ENCODE data around the gene TOR2A.

TOR2A gene

DNA sequence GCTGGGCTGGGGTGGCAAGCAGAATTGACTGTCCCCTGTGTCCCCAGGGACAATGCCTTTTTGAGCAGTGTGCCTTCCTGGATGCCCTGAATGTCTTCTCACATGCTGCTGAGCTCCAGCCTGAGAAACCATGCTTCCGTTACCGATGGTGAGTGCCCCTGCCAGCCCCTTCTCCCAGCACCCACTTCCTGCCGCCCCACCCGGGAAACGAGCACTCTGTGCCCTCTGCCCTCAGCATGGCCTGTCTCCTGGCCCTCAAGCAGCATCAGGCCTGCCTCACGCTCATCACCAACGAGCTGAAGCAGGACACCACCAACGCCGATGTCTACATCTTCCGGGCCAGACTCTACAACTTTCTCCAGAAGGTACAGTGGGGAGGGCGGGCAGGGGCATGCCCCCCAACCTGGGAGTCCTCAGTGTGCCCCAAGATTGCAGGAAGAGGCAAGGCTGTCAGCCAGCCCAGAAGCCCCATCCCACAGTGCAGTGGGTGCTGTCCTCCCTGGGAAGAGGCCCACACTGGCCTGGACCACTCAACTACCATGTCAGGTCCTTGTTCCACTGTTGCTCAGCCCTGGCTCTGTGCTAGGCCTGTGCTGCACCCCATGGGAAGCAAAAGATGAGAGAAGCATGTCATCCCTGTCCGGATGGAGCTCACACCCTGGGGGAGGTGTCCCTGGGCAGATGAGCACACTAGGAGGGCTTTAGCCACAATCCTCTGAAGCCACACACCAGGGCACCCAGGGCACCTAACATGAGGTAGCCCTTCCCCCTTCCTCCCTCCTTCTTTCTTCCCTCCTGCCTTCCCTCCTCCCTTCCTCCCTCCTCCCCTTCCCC, 14.8 kb downstream of the TOR2A start:
- no peak for DNase-seq (ENCODE audit: low spot score)

DNA sequence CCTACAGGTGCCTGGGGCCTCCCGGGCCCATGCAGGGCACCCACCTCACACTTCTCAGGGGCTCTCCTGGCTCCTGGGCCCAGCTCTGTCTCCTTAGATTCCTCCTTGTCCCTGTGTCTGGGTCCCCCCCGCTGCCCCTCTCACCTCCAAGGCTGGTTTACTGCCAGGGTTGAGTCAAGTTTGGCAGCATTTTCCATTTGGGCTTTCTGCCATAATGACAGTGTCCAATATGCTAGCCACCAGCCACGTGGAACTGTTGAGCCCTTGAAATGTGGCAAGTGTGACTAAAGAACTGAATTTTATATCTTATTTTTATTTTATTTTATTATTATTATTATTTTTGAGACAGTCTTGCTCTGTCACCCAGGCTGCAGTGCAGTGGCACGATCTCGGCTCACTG, 17.3 kb downstream of the TOR2A start:
- no peak for DNase-seq (ENCODE audit: low spot score)

DNA sequence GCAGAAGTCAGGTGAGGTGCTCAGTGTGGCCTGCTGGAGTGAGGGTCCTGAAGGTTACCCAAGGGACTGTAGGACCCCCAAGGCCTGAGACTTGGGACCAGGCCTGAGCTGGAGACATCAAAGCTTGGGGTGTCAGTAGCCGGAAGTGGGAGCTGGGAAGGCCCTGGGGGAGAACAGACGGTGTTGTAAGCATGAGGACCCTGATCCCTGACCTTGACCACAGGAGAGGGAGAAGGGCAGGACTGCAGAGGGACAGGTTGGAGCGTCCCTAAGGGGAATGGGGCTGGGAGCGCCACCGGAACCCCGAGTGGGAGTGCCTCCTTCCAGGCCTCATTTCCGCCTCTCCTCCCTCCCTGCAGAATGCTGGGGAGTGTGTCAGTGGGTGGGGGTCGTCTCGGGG, 18.7 kb downstream of the TOR2A start:
- no peak for DNase-seq (ENCODE audit: low spot score)

DNA sequence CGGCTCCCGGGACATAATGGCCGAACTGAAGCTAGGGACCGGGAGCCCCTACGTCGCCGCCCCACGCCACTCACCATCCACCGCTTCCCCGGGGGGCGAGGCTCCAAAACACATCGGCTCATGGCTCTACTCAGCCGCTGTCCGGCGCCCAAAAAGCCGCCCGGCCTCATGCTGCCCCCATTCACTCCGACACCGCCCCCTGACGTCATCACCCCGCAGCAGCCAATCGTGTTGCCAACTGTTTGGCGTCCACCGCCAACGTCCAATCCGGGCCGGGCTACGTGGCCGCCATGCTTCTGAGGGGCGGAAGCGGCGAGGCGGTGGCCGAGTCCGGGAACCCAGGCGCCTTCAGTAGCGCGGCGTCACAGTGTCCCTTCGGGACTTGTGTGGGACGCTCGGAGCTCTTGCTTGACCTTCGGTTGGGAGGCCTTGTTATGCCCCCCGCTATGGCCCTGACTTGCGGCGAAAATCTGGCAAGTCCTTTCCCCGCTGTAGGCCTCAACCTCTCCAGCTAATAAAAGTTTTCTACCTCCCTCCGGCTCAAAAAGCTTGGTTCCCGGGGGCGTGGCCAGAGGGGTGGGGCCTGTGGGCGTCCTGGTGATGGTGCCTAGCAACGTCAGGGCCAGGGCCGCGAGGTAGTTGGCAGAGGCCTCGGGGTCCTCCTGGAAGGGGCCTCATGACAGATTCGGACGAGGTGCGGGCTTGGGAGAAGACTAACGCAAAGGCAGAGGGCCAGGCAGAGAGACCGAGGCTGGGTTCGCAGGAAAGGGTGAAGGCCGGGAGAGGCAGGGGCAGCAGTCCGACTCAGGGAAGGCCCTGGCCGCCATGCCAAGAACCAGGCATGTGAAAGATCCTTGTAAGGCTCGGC, 19.4 kb downstream of the TOR2A start, which contains the start of the genes PTRH1 and TTC16:
PTRH1 (minus strand) TSS at position 194 of the 868 bp plus-strand sequence; CDS start at position 170, 24 bp downstream.
TTC16 (plus strand) TSS at position 610 of the 868 bp plus-strand sequence; CDS start at position 677, 67 bp downstream.
- DNase-seq (ENCODE audit: low spot score), result peak; percentile 99

DNA sequence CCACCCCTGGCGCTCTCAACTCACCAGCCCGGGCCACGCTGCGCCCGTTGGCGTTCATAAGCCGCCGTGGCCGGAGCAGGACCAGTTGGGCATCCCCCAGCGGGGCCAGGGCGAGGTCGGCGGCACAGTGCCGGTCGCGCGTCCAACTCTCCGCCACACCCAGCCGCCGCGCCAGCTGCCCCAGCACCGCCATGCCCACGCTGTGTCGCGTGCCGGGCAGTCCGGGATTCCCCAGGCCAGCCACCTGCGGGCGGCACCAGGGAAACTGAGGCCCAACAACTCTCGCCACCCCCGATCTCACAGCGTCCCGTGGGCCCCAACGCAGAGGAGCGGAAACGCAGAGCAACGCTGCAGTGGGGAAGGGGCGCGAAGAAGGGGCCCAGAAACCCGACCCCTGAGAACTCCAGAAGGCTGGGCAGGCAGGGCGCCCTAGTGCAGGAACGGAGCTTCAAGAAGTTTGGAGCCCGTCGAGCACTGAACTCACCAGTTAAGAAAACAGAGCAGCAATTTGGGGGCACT, 20.1 kb downstream of the TOR2A start:
- no peak for DNase-seq (ENCODE audit: low spot score)

DNA sequence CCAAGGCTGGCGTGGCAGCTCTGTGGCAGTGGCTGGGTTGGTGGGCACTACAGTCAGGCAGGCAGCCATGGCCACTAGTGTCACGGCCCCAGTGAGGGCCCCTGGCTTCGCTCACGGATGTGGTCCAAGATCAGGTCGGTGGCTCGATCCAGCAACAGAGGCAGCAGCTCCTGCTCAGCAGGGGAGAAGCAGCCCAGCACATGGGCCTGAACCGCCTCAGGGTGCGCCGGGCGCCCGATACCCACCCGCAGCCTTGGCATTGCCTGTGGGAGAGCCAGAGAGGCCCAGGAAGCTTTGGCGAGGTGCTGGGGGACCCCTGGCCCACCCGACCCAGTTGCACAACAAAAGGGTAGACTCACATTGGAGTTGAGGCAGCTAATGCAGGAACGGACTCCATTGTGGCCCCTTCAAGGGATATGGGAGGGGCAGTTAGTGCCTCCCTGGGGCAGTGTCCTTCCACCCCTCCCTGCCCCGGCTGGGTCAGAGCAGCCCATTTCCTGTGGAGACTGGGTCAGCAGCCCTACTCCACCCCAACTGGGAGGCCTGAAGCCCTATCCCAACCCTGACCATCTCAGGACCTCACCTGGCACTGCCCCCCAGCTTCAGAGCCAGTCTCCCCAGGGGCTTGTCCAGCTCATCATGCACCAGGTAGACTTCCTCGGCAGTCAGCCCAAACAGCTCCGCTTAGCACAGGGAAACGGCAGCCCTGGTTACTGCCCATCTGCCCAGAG, 20.9 kb downstream of the TOR2A start:
- no peak for DNase-seq (ENCODE audit: low spot score)

DNA sequence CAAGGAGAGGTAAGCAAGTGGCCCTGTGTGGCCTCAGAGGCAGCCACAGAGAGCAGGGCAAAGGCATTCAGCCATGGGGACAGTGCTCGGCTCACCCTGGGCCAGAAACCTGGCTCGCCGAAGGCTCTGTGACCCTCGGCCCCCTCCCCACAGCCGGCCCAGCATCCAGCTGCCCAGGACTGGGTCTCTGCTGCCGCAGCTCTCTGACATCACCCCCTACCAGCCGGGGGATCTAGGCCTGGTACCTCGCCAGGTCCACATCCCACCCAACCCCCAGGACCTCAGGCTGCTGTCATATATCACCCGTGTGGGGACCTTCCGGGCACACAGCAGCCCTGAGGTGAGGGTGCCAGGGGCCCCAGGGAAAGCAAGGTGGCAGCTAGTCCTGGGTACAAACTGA, 22.2 kb downstream of the TOR2A start:
- DNase-seq (ENCODE audit: low spot score), result no peak

DNA sequence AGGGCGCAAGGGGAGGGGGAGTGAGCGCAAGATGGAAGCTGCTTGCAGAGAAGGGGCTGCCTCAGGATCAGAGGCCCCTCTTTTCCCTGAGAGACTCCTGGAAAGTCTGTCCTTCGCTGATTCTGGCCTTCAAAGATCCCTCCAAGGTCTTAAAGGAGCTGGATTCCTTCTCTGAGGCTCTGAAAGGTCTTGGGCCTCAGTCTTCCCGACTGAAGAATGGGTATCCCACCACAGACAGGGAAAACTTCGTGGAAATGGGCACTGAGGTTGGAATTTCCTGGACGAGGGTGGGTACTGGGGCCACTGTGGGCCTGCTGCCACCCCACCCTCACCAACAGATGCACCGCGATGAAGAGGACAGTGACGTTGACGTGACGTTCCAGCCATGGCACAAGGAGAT, 22.7 kb downstream of the TOR2A start:
- no peak for DNase-seq (ENCODE audit: low spot score)

DNA sequence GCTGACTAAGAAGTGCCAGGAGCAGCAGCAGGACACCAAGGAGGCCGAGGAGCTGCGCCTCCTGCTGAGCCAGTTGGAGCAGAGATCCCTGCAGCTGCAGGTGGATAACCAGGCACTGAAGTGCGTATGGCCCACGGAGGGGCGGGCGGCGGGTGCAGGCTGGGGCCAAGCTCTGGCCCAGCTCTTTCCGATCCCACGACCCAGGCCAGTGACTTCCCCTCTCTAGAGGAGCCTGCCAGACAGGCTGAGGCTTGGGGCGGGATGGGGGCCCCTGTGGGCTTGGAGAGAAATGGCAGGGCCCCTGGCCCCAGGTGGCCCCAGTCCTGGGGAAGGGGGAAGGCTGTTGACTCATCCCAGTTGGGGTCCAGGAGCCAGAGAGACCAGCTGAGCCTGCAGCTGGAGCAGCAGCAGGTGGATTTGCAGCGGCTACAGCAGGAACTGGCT, 23.2 kb downstream of the TOR2A start:
- DNase-seq (ENCODE audit: low spot score), result no peak

DNA sequence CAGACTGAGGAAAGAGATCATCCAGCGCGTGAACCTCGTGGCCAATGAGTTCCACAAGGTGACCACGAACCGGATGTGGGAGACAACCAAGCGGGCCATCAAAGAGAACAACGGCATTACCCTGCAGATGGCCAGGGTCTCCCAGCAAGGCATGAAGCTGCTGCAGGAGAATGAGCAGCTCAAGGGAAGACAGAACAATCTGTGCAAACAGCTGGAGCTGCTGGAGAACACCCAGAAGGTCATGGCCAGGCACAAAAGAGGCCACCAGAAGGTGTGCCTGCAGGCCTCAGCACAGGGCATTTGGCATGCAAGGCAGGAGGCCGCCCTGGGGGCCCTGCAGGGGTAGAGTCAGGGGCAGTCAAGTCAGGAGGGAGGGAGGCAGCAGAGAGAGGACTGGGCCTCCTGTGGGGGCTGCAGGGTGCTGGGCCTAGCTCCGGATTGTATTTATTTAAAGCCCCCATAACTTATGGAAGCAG, 23.8 kb downstream of the TOR2A start:
- no peak for DNase-seq (ENCODE audit: low spot score)

DNA sequence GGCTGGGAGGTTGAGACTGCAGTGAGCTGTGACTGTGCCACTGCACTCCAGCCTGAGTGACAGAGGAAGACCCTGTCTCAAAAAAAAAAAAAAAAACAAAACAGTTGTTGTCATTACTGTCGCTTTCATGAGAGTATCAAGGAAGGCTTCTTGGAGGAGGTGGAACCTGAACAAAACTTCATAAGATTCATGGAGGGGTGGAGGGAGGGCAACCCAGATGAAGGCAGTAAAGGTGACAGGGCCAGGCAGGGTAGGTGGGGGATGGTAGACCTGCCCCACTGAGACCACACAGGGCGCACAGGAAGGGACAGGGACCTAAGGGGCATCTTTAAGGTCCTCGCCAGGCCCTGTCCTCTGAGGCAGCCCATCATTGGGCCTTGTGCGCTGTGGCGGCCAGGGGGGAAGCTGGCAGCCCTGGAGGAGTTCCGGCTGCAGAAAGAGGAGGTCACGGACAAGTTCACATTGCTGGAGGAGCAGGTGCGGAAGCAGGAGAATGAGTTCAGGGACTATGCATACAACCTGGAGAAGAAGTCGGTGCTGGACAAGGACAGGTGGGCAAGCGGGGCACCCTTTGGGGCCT, 24.8 kb downstream of the TOR2A start:
- DNase-seq (ENCODE audit: low spot score), result no peak

DNA sequence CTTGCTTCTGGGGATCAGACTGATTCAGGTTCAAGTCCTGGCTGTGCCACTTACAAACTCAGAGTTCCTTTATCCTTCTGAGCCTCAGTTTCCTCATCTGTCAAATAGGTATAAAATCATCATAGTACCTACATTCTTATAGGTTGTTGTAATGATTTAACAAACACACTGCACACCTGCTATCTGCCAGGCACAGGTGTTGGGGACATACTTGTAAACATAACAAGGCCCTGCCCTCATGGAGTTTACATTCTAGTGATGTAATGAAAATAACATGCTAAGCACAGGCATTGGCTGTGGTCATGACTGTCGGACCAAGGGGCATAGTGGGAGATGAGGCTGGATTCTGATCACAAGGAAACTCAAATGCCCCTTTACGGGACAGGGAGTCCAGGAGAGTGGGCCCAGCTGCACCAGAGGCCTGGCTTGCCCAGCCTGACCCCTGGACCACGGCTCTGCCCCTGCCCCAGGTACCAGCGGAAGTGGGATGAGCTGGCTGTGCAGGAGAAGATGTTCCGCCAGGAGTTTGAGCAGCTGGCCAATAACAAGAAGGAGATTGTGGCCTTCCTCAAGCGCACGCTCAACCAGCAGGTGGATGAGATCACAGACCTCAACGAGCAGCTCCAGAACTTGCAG, 26.0 kb downstream of the TOR2A start:
- no peak for DNase-seq (ENCODE audit: low spot score)

DNA sequence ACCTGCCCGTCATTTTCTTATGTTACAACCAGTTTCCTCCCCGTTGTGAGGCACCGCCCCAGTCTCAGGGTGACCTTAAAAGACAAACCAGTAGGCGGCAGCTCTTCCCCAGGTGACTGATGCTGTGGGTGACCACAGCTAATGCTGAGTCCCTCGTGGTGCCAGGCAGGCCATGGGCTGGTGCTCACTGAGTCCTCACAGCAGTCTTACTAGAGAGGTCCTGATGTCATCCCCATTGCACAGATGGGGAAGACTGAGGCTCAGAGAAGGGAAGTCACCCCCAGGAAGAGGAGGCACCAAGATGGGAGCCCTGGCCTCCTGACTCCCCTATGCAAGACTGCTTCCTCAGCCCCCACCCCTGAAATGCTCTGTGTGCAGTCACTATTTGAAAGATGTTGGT, 27.3 kb downstream of the TOR2A start:
- DNase-seq (ENCODE audit: low spot score), result no peak

DNA sequence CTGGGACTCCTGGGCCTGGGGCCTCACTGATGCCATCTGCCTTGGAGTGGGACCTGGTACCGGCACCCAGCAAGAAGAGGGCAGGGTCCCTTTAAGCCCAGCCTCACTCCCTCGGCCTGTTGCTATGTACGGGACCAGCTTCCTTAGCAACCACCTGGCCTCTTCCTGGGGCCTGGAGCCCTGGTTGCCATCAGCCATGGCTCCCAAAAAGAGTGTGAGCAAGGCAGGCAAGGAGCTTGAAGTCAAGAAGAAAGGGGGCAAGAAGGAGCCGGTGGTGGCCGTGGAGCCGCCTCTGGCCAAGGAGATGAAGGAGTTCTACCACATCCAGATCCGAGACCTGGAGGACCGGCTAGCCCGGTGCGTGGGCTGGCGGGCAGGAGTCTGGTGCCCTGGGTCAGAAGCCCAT, 28.3 kb downstream of the TOR2A start, which contains the start of gene CFAP157:
CFAP157 (plus strand) TSS at position 153 of the 406 bp plus-strand sequence; CDS start at position 197, 44 bp downstream.
- DNase-seq (ENCODE audit: low spot score), result no peak

DNA sequence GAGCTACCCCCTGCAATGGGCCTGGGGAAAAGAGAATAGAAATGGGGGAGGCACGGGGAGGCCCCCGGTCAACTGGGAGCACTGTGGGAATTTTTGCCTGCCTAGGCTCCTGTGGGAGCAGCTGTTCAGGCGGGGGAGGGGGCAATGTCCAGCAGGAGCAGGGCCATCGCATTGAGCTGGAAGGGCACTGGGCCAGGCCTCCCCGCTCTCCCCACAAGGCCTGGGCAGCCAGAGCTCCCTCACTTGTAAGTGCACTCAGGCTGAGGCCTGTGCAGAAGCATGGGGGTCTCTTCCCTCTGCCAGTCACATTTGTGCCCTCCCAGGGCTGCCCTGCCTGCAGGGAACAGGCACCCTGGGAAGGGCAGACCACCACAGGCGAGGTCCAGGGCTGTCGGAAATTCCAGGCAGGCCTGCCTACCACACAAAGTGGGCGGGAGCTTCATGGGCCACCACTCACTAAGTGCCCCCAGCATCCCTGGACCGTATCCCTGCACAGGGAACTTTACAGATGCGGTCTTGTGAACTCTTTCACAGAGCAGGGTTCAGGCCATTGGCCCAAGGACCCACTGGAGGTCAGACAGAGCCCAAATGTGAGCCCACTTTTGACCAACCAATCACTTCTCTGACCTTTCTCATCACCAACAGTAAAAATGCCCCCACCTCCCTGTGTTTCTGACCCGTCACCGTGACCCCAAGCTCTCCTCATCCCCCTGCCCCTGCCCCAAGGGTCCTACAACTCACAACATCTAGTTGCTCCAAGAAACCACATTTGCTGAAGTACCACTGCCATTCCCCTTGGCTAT, 29.3 kb downstream of the TOR2A start:
- DNase-seq (ENCODE audit: low spot score), result no peak

DNA sequence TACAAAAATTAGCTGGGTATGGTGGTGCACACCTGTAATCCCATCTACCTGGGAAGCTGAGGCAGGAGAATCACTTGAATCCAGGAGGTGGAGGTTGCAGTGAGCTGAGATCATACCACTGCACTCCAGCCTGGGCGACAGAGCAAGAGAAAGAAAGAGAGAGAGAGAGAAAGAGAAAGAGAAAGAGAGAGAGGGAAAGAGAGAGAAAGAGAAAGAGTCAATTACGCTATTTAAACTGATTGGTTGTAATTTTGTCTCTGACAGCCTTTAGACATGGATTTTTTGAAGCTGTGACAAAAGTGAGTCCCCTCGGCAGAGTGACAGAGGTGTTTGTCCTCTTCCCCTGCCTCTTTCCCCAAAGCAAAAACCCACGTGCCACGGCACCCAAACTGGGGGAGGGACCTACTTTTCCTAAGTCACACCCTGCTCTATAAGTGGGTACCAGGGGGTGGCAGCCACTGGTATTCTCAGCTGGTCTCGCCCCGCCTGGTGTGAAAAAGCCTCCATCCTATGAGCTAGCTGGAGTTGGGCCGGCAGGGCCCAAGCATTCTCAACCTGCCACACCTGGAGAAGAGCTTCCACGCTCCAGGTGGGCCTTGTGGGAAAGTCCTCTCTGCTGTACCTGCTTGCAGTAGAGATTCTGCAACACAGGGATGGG, 31.7 kb downstream of the TOR2A start:
- DNase-seq (ENCODE audit: low spot score), result no peak

DNA sequence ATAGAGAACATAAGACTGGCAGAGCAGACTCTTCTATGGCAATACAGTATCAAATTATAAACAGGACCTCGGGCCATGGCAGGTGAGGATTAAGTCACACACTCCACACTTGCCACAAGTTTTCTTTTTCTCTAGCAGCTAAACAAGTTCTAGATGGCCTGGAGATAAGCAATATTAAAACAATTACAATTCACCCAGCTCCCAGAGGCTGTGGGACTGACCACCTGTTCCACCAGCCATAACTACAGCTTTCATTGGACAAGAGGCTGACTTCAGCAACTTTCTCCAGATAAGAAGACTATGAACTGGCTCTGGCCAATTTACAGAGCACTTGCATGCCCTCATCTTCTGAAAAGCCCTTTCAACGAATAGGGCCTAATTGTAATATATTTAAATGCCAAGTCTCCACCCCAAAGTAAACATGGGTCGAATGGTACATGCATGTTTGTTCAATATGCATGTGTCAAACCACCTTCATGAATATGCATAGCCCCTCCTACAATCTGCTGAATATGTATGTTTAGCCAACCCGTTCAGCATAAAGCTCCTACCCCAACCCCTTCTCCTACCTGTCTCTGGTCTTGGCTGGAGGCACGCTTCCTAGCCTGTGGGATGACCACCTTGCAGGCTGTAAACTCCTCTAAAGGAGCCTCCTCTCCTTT, 34.4 kb downstream of the TOR2A start:
- DNase-seq (ENCODE audit: low spot score), result no peak

DNA sequence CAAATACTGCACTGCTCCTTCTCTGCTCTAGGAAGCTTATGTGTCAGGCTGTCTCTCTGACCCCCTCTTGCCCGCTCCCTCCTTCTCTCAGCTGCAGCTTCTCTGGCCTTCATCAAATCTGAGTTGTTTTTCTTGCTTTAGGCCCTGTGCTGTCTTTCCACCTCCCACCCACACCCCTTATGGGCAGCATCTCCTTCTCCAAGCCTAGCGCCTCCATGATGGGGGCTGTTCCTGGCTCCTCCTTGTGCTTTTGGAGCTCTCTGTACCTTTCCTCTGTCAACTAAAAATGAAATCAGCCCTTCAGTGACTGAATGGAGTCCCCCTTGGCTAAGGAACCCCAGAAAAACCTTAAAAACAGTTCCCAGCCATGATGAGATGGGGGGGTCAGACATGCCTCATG, 35.0 kb downstream of the TOR2A start:
- no peak for DNase-seq (ENCODE audit: low spot score)

Data from COLO829 (cell line).